NCI-H1048 (cell line): ENCODE results near the gene FIBCD1.
A peak's percentile ranks its signal among the peaks of the same experiment; 100 is the strongest.
"Not testable (repeated sequence)": the region's sequence is repeated elsewhere in the genome, so short reads cannot be mapped to it uniquely, and the experiment has no call there.

Experiments
- DNase-seq: peaks from one replicate; lab custom pipeline; 2025; lab: John Stamatoyannopoulos, UW

Gene FIBCD1

DNA sequence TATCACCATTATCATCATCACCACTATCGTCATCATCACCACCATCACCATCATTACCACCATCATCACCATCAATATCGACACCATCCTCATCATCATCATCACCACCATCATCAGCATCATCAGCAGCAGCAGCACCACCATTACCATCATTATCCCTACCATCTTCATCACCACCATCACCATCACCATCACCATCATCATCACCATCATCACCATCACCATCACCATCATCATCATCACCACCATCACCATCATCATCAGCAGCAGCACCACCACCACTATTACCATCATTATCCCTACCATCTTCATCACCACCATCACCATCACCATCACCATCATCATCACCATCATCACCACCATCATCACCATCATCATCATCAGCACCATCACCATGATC is 15.9 kb upstream of the FIBCD1 start:
- not testable (repeated sequence) for DNase-seq

GRCh38 chr9:130954317-130954716 is 15.3 kb upstream of the FIBCD1 start:
- no peak for DNase-seq

DNA sequence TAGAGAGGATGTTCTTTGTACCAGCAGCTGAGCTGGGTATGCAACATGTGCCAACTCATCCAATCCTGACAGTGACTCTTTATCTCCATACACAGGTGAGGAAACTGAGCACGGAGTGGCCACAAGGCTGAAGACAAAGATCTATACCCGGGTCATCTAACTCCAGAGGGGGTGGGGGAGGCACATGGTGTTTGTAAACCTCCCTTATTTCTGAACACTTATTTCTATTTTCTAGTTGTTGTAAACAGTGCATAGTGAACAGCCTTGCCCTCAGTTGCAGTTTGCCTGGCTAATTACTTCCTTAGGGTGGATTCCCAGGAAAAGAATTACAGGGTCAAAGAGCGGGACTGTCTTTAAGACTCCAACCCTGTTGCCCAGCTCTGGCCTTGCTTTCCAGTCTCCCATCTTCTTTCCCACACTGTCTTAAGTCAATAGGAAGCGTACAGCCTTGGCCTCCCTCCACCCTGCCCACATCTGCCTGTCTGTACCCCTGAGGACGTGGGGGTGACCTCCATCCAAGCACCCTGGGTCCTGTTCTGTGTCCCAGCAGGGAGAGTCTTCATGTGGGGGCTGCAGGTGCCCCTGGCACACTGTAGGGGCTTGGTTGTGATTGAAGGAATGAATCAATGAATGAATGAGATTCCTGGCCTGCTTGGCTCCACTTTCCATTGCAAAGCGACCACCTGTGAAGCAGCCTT is 13.2 kb upstream of the FIBCD1 start:
- no peak for DNase-seq

GRCh38 chr9:130950039-130950311 is 10.9 kb upstream of the FIBCD1 start:
- no peak for DNase-seq

DNA sequence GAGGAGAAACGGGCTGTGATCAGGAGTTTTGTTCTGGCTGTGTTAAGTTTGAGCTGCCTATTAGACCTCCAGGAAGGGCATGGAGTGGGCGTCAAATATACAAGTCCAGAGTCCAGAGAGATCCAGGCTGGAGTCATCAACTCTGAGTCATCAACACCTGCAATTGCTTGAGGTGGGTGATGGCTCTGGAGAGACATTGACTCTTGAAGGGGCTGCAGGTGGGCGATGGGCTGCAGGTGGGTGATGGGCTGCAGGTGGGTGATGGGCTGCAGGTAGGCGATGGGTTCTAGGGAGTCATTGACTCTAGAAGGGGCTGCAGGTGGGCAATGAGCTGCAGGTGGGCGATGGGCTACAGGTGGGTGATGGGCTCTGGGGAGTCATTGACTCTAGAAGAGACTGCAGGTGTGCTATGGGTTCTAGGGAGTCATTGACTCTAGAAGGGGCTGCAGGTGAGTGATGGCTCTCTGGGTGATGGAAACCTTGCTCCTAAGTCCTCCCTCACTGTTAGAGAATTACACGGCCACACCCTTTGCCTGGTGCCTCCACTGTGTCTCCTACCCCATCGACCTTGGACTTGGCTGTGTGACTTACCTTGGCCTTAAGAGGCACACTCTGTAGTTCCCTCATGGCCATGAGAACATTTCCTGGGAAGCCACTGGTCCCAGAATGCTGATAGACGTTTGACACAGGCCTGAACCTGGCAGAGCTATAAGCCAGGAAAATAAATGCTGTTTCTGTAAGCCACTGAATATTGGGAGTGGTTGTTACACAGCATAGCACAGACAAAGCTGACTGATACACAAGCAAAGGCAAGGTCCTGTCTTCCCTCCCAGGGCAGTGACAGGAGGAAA is 10.4 kb upstream of the FIBCD1 start:
- DNase-seq: no peak

DNA sequence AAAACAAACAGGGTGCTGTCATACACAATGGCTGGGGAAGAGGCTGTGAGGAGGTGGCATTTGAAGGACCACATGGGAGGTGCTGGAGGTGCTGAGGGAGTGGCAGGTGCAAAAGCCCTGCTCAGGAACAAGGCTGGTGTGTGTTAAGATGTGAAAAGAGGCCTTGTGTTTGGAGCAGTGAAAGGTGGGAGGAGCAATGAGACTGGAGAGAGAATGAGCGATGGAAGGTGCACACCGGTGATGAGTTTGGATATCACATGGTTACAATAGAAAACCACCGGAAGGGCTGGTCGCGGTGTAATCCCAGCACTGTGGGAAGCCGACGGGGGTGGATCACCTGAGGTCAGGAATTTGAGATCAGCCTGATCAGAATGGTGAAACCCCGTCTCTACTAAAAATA is 9.2 kb upstream of the FIBCD1 start:
- DNase-seq: no peak

GRCh38 chr9:130947618-130948140 is 8.6 kb upstream of the FIBCD1 start:
- no peak for DNase-seq

GRCh38 chr9:130946766-130947617 is 7.9 kb upstream of the FIBCD1 start:
- DNase-seq: no peak

DNA sequence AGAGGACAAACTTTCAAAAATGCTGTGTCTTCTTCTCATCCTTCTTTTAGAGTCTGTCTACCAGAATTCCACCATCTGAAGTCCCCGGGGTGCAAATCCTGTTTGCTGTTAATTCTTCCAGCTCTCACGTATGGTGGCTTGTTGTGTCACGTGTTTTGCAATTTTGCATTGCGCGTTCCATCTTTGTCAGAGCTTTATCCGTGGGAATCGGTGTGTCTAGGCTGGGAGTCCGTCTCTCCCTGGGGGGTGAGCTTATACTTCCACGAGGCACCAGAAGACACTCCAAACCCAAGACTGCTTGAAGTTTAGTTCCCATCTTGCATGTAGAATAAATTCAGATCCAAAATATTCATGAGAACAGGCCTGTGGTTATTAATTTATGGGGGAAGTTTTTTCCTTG is 6.1 kb upstream of the FIBCD1 start:
- no peak for DNase-seq

DNA sequence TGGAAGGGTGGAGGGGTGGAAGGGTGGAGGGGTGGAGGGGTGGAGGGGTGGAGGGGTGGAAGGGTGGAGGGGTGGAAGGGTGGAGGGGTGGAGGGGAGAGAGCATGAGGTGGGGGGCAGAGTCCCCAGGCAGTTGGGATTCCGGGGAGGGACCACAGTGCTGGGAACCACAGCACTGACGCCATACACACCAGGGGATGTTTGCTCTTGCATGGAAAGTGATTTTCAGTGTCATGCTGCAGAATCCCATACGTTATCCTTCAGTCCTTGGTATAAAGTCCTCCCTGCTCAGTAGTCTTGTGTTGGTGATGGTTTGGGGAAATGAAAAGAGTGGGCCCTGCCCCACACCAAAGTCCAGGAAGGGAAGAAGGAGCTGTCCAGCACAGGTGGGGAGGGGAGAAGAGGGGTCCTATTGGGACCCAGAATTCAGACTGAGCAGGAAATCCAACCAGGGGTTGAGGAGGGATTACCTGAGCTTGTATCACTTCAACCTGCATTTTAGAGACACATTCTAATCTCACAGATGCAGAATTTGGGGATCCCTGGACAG is 5.5 kb upstream of the FIBCD1 start:
- DNase-seq: no peak

GRCh38 chr9:130943777-130944176 is 4.7 kb upstream of the FIBCD1 start:
- no peak for DNase-seq

GRCh38 chr9:130943221-130943620 is 4.2 kb upstream of the FIBCD1 start:
- no peak for DNase-seq

- DNase-seq: no peak
These were observed 3.6 kb upstream of the FIBCD1 start for GRCh38 chr9:130942679-130943078.

GRCh38 chr9:130942084-130942483 is 3.0 kb upstream of the FIBCD1 start:
- no peak for DNase-seq

- DNase-seq: peak; percentile 47
These were observed 1.9 kb upstream of the FIBCD1 start for GRCh38 chr9:130940693-130941576.

- no peak for DNase-seq
These were observed 1.0 kb upstream of the FIBCD1 start for GRCh38 chr9:130940027-130940549.

GRCh38 chr9:130939405-130940026 is 469 bp upstream of the FIBCD1 start:
- no peak for DNase-seq

- no peak for DNase-seq
These were observed 829 bp downstream of the FIBCD1 start for GRCh38 chr9:130938184-130938651.

- no peak for DNase-seq
These were observed 1.6 kb downstream of the FIBCD1 start for GRCh38 chr9:130937146-130938076.
